ENCODE data around the gene SETD3. TPM values are rescaled to one million over a fixed set of nuclear protein-coding genes. Genes with fewer than 3 reads are reported as not detected.

Gene SETD3
- total and polyA plus RNA-seq, 2 of the 8 experiments (the other 6 are each of a cell fraction or from before 2014, with no cell fraction given), result 24.0 to 64.0 TPM

- H3K9ac ChIP-seq (replicated peaks in 1 of 4; ENCODE audit: extremely low read depth in 1 of 4, low read depth in 3 of 4, low read length in 3 of 4), result no peak overlapping the region
- WGBS, 2 experiments (ENCODE audit: extremely low coverage in 1 of 2, insufficient coverage in 1 of 2, insufficient read length in 1 of 2, insufficient replicate concordance in 2 of 2, low coverage in 1 of 2, low lambda C conversion rate in 2 of 2, missing lambda C conversion rate in 1 of 2), result 95% methylated on average over 9 of the region's 27 CpGs; no CpG with 5 or more reads in 1 of the 2 experiments
- no peak overlapping the region for H3K18ac ChIP-seq (ENCODE audit: extremely low read depth, low read length)
- no peak overlapping the region for H2AFZ ChIP-seq (ENCODE audit: low read length)
- FAIRE-seq (no peak), DNase-seq (ENCODE audit: low read depth in 1 of 2, low spot score in 2 of 2) (no peak)
- H3K4me1 ChIP-seq (replicated peaks in 1 of 4; ENCODE audit: control insufficient read depth in 3 of 4, insufficient read depth in 4 of 4, low read length in 3 of 4), result peaks cover 0 to 9% (median 3%) of the 10 kb centered on the region in 4 experiments; a peak in 3 of 7 replicates
- no peak overlapping the region for H4K8ac ChIP-seq (ENCODE audit: extremely low read depth, insufficient read depth, low read length)
- H3K4ac ChIP-seq (replicated peaks; ENCODE audit: insufficient read length, low read depth, low read length), result no peak overlapping the region
- no peaks in the 10 kb centered on the region; a peak in 1 of 7 replicates for H3K27me3 ChIP-seq (replicated peaks in 1 of 4; ENCODE audit: control insufficient read depth in 3 of 4, extremely low read depth in 1 of 4, insufficient read depth in 3 of 4, low read length in 3 of 4)
- peaks cover 2 to 7% of the 10 kb centered on the region in 2 experiments for H4K20me1 ChIP-seq (replicated peaks in 1 of 2; ENCODE audit: control insufficient read depth in 1 of 2, insufficient read depth in 2 of 2, low read length in 2 of 2)
- POLR2A ChIA-PET (ENCODE audit: partially characterized antibody), result no interaction called here
- no peak overlapping the region for H2BK12ac ChIP-seq (ENCODE audit: low read depth, low read length)
- H3K56ac ChIP-seq (replicated peaks; ENCODE audit: insufficient read length, low read depth, low read length), result no peak overlapping the region
- CTCF ChIA-PET (ENCODE audit: partially characterized antibody), result interaction anchor here (0.5 to 1.0 kb wide), 2 partner anchors 98 to 389 kb away, joined by 3 read pairs; no protein-coding TSS in a partner anchor
- no peak overlapping the region for H2BK5ac ChIP-seq (ENCODE audit: low read depth, low read length)
- H2BK15ac ChIP-seq (ENCODE audit: low read length), result no peak overlapping the region
- no peak overlapping the region for H4K5ac ChIP-seq (ENCODE audit: insufficient read length, low read depth, low read length)
- no peak overlapping the region for H3K4me2 ChIP-seq (ENCODE audit: insufficient read depth in 1 of 2, low read depth in 2 of 2, low read length in 2 of 2)
- no peak overlapping the region for H3K14ac ChIP-seq (ENCODE audit: insufficient read length)
- no peaks in the 10 kb centered on the region; the same call in none of the 2 replicates for H3K79me1 ChIP-seq (ENCODE audit: low read depth, low read length)
- H3K27ac ChIP-seq (ENCODE audit: low read depth, low read length), result no peak overlapping the region
- no peaks in the 10 kb centered on the region for H3K79me2 ChIP-seq (ENCODE audit: control insufficient read depth in 1 of 2, insufficient read depth in 2 of 2, low read length in 2 of 2)
- H3K23me2 ChIP-seq (ENCODE audit: low read depth, low read length), result no peaks in the 10 kb centered on the region
- H3K36me3 ChIP-seq (ENCODE audit: control insufficient read depth in 2 of 4, insufficient read depth in 4 of 4, low read length in 3 of 4), result peaks cover 25 to 54% (median 30%) of the 10 kb centered on the region in 4 experiments
- no peak overlapping the region for H4K91ac ChIP-seq (replicated peaks; ENCODE audit: insufficient read length, low read length)
- H3K9me3 ChIP-seq (ENCODE audit: insufficient read depth in 2 of 2, low read depth in 1 of 2, low read length in 1 of 2), result no peaks in the 10 kb centered on the region
- H3K4me3 ChIP-seq (ENCODE audit: extremely low read depth in 1 of 4, insufficient read depth in 2 of 4, low read depth in 3 of 4, low read length in 4 of 4), result no peak overlapping the region
- no peak overlapping the region for H2BK20ac ChIP-seq (ENCODE audit: low read length)
- H2AK5ac ChIP-seq (ENCODE audit: low read depth, low read length), result no peak overlapping the region
- H2BK120ac ChIP-seq (replicated peaks; ENCODE audit: low read depth, low read length), result no peak overlapping the region
- no peak overlapping the region for H3K23ac ChIP-seq (ENCODE audit: insufficient read length)
- no peak for TF ChIP-seq MAFK (IDR thresholded peaks at IDR 0.05; ENCODE audit: low read depth, low read length)
- TF ChIP-seq TBP (IDR thresholded peaks at IDR 0.05; ENCODE audit: low read depth, low read length), result no peak
- TF ChIP-seq SRF (IDR thresholded peaks at IDR 0.05; ENCODE audit: low read depth, low read length), result no peak
- TF ChIP-seq SIN3A (conservative IDR thresholded peaks at IDR 0.05 in 1 of 2, IDR thresholded peaks at IDR 0.05 in 1 of 2; ENCODE audit: low read depth in 1 of 2, low read length in 2 of 2), result no peak
- no peak for TF ChIP-seq TAF7 (optimal IDR thresholded peaks at IDR 0.05; ENCODE audit: borderline replicate concordance, low read depth, low read length)
- TF ChIP-seq BRCA1 (IDR thresholded peaks at IDR 0.05; ENCODE audit: low read depth, low read length), result no peak
- no peak for TF ChIP-seq HDAC6 (IDR thresholded peaks at IDR 0.05; ENCODE audit: low read depth, low read length)
- TF ChIP-seq, protein P1, sequence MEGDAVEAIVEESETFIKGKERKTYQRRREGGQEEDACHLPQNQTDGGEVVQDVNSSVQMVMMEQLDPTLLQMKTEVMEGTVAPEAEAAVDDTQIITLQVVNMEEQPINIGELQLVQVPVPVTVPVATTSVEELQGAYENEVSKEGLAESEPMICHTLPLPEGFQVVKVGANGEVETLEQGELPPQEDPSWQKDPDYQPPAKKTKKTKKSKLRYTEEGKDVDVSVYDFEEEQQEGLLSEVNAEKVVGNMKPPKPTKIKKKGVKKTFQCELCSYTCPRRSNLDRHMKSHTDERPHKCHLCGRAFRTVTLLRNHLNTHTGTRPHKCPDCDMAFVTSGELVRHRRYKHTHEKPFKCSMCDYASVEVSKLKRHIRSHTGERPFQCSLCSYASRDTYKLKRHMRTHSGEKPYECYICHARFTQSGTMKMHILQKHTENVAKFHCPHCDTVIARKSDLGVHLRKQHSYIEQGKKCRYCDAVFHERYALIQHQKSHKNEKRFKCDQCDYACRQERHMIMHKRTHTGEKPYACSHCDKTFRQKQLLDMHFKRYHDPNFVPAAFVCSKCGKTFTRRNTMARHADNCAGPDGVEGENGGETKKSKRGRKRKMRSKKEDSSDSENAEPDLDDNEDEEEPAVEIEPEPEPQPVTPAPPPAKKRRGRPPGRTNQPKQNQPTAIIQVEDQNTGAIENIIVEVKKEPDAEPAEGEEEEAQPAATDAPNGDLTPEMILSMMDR (IDR thresholded peaks at IDR 0.05; ENCODE audit: control extremely low read depth in 1 of 3, insufficient read depth in 1 of 3, low read depth in 1 of 3, low read length in 3 of 3), result no peak
- TF ChIP-seq EZH2 (IDR thresholded peaks at IDR 0.05; ENCODE audit: low read depth, low read length, severe bottlenecking), result no peak
- TF ChIP-seq FOSL1 (IDR thresholded peaks at IDR 0.05; ENCODE audit: insufficient read depth, low read depth, low read length), result no peak
Measured at GRCh38 chr14:99509871-99510555, 29.4 kb upstream of the SETD3 start.

Measured in H1 (cell line).